ENCODE data around the gene LHX3.

Gene LHX3

DNA sequence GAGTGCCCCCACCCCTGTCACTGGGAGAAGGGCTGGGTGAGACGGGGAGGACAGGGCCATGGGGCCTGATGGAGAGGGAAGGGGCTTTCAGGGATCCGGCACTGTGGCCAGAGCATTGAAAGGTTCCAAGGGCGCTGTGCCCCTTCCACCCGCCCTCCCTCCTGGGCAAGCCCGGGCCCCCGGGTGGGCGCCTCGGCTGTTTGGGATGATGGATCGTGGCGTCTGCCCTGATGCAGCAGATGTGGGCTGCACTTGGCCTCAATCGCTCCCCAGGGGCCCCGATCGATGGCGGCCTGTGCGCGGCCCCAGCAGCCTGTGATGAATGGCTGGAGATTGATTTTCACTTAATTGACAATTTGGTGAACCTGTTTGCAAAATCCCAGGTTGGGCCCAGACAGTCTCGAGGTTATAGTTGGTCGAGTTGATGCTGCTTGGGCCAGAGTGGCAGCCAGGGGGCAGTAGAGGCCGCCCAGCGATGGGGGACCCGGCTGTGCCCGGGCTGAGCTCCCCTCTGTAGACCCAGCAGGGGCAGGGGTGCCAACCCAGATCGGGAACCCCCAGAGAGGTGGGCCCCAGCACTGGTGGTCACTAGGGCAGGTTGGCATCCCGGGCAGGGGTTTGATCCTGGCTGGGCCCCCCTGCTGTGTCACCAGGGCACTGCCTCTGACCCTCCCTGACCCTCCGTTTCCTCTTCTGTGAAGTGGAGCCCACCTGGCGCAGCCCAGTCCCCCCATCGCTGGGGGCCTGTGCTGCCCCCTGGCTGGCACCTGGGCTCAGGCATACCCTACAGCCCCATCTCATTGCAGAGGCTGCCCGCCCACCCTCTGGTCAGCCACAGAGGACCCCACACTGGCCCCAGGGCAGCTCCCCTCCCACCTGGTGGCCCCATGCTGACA is 34.7 kb downstream of the LHX3 start:
- TF ChIP-seq, protein P1, sequence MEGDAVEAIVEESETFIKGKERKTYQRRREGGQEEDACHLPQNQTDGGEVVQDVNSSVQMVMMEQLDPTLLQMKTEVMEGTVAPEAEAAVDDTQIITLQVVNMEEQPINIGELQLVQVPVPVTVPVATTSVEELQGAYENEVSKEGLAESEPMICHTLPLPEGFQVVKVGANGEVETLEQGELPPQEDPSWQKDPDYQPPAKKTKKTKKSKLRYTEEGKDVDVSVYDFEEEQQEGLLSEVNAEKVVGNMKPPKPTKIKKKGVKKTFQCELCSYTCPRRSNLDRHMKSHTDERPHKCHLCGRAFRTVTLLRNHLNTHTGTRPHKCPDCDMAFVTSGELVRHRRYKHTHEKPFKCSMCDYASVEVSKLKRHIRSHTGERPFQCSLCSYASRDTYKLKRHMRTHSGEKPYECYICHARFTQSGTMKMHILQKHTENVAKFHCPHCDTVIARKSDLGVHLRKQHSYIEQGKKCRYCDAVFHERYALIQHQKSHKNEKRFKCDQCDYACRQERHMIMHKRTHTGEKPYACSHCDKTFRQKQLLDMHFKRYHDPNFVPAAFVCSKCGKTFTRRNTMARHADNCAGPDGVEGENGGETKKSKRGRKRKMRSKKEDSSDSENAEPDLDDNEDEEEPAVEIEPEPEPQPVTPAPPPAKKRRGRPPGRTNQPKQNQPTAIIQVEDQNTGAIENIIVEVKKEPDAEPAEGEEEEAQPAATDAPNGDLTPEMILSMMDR (IDR thresholded peaks at IDR 0.05): no peak
- Histone ChIP-seq H3K27ac (no peak overlapping the region), H3K4me3 (no peak overlapping the region)
- DNase-seq (ENCODE audit: low spot score): no peak

DNA sequence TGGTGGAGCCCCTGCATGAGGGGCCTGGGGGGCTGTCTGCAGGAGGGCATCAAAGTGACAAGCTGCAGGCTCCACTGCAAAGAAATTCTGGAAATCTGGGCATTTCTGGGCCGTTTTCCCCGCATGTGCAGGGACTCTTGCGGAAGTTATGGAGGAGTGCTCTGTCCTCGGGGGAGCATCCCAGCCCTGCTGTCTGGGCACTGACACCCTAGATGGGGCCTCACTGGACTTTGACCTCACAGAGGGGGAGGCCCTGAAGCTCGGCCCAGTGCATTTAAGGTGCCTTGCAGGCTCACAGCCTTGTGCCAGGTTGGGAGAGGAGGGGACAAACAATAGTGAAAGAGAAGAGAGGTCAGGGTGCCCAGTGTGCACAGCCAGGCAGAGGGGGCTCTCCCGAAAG is 35.4 kb downstream of the LHX3 start:
- no peak overlapping the region for H3K4me3 ChIP-seq
- DNase-seq (ENCODE audit: low spot score): no peak
- H3K27ac ChIP-seq: no peak overlapping the region
- TF ChIP-seq, protein P1 (IDR thresholded peaks at IDR 0.05): no peak

GRCh38 chr9:136163248-136163850 is 41.6 kb downstream of the LHX3 start:
- TF ChIP-seq, protein P1 (IDR thresholded peaks at IDR 0.05): no peak
- Histone ChIP-seq H3K4me3 (no peak overlapping the region), H3K27ac (no peak overlapping the region)
- no peak for DNase-seq (ENCODE audit: low spot score)

DNA sequence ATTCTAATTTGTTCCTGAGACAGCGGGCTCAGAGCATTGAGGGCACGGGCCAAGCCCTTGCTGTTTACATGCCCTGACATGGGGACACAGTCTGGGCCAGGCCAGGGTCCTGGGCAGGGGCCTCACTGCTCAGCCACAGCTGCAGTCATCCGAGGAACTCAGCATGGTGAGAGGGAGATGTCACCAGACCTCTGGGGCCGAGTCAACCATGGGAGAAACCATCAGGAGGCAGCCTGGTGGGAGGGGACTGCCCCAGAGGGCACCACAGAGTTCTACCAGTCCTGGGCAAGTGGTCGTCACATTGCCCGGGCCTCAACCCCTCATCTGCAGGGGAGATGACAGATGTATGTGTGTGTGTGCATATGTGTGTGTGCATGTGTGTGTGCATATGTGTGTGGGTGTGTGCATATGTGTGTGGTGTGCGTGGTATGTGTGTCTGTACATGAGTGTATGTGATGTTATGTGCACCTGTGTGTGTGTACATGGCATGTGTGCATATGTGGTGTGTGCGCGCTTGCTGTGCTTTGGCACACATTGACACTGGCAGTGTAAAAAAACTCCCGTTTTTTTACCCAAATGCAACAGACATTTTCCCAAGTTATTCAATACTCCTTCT is 43.8 kb downstream of the LHX3 start:
- no peak overlapping the region for H3K4me3 ChIP-seq
- DNase-seq (ENCODE audit: low spot score): no peak
- TF ChIP-seq, protein P1 (IDR thresholded peaks at IDR 0.05): no peak
- no peak overlapping the region for H3K27ac ChIP-seq

- Histone ChIP-seq H3K27ac (no peak overlapping the region), H3K4me3 (no peak overlapping the region)
- DNase-seq (ENCODE audit: low spot score): no peak
- TF ChIP-seq, protein P1 (IDR thresholded peaks at IDR 0.05): no peak
Measured at GRCh38 chr9:136160381-136160841, 44.5 kb downstream of the LHX3 start.

DNA sequence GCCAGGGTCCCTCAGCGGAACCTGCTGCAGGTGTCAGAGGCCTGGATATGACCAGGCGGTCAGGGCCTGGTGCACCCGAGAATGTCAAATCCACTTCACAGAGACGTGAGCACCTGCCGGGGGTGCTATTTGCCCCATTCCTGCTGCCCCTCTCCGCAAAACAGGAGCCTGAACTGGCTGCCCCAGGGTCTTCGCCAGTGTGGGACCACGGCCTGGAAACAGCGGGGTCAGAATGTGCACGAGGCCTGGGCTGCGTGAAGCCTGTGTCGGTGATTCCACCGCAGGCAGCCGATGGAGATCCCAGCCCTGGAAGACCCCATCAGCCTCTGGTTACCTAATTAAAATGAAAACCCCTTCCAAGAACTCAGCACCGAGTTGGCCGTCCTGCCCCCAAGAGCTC is 45.1 kb downstream of the LHX3 start:
- TF ChIP-seq, protein P1 (IDR thresholded peaks at IDR 0.05): no peak
- DNase-seq (ENCODE audit: low spot score): no peak
- no peak overlapping the region for H3K27ac ChIP-seq
- no peak overlapping the region for H3K4me3 ChIP-seq
